ENCODE results near the gene EIF2B4. TPM values are rescaled to one million over a fixed set of nuclear protein-coding genes. Genes with fewer than 3 reads are reported as not detected.

EIF2B4 gene
- total and polyA plus RNA-seq, 2 of the 8 experiments (the other 6 are each of a cell fraction or from before 2014, with no cell fraction given), result 60.0 to 63.2 TPM

- no peak; the same call in 1 of the 2 replicates for TF ChIP-seq POLR2AphosphoS5 (IDR thresholded peaks at IDR 0.05; ENCODE audit: low read depth, low read length)
Measured at GRCh38 chr2:27376151-27376865, 6.2 kb upstream of the EIF2B4 start (continued).
